ENCODE data around the gene RNF150.

Gene RNF150

GRCh38 chr4:140903522-140904475, 229.5 kb downstream of the RNF150 start:
- DNase-seq: no peak

- DNase-seq: no peak
Measured at GRCh38 chr4:140901736-140902336, 231.4 kb downstream of the RNF150 start.

- no peak for DNase-seq
Measured at GRCh38 chr4:140893939-140894338, 239.3 kb downstream of the RNF150 start.

- DNase-seq: no peak
Measured at GRCh38 chr4:140888054-140888453, 245.2 kb downstream of the RNF150 start.

- no peak for DNase-seq
Measured at GRCh38 chr4:140887467-140887866, 245.8 kb downstream of the RNF150 start.

- no peak for DNase-seq
Measured at GRCh38 chr4:140884431-140885058, 248.7 kb downstream of the RNF150 start.

- no peak for DNase-seq
Measured at GRCh38 chr4:140877781-140878180, 255.5 kb downstream of the RNF150 start.

GRCh38 chr4:140876615-140877364, 256.5 kb downstream of the RNF150 start:
- no peak for DNase-seq

GRCh38 chr4:140875746-140876452, 257.4 kb downstream of the RNF150 start:
- DNase-seq: no peak

- no peak for DNase-seq
Measured at GRCh38 chr4:140874056-140874455, 259.2 kb downstream of the RNF150 start.

- no peak for DNase-seq
Measured at GRCh38 chr4:140871368-140871767, 261.9 kb downstream of the RNF150 start.

- no peak for DNase-seq
Measured at GRCh38 chr4:140870427-140870826, 262.8 kb downstream of the RNF150 start.

GRCh38 chr4:140869446-140869845, 263.8 kb downstream of the RNF150 start:
- no peak for DNase-seq

- no peak for DNase-seq
Measured at GRCh38 chr4:140867356-140867755, 265.9 kb downstream of the RNF150 start.

GRCh38 chr4:140866492-140867005, 266.7 kb downstream of the RNF150 start:
- DNase-seq: no peak

GRCh38 chr4:140865253-140866217, 267.7 kb downstream of the RNF150 start:
- no peak for DNase-seq

GRCh38 chr4:140863197-140863596, 270.1 kb downstream of the RNF150 start:
- DNase-seq: no peak

- DNase-seq: no peak
Measured at GRCh38 chr4:140862177-140862442, 271.2 kb downstream of the RNF150 start.

- DNase-seq: peak; percentile 59
Measured at GRCh38 chr4:140861359-140862176, 271.7 kb downstream of the RNF150 start.

- DNase-seq: no peak
Measured at GRCh38 chr4:140858897-140859296, 274.4 kb downstream of the RNF150 start.
